Measurements from ENCODE around the gene ZBTB42. TPM values are rescaled to one million over a fixed set of nuclear protein-coding genes. Genes with fewer than 3 reads are reported as not detected.

Gene ZBTB42
- total RNA-seq, 1 donor from 2014 or later = 8.1 TPM

DNA sequence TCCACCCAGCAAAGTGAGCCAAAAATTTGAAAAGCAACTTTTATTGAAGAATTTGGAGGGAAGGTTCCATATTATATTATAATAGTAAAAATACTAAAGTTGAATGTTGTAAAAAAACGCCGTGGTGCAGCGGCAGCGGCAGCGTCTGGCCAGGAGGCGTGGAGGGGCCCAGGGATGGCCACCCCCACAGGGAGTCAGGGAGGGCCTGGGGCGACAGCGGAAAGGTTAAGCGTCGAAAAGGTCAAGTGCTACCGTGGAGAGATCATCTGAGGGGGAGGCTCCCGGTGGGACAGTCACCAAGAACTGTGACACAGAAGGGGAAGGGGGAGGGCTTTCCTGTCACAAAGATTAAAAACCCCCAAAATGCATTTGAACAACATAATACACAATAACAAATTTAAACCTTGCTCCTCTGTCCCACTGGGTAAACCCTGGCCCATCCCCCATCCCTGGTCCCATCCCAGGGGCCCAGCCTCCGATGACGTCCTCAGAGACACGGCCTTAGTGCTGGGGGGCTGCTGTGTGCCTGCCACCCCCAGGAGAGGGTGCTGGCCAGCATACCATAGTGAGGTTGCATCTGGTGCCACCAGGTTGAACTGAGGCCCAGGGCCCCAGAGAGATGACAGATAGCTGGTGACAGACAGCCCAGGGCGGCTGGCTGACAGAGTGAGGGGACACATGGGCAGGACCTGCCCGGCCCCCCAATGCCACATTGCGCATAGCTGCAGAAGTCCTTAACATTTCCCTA lies 31.4 kb upstream of the ZBTB42 start:
- DNase-seq (ENCODE audit: low read depth) = no peak

DNA sequence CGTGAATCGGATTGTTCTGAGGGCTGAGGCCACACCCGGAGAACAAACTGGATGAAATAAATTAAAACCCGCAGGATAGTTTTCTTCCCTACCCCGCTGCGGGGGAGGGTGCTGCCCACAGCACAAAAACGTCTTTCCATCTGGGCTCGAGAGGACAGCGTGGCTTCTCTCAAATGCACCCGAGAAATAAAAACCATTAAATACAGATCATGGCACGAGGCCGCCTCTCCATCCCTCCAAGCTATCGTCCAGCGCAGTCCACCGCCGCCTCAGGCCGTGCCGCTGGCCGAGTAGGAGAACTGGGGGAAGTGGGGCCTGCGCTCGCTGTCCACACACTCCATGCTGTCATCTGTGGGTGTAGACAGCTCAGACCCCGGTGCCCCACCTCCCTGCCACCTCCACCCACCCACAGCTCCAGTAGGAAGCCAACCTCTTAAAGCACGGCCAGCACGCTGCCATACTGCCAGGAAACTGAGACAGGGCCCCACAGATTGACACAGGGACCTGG lies 30.8 kb upstream of the ZBTB42 start:
- no peak for DNase-seq (ENCODE audit: low read depth)

GRCh38 chr14:104770851-104771272 lies 30.0 kb upstream of the ZBTB42 start:
- DNase-seq (ENCODE audit: low read depth) = no peak

GRCh38 chr14:104771374-104771773 lies 29.5 kb upstream of the ZBTB42 start:
- no peak for DNase-seq (ENCODE audit: low read depth)

DNA sequence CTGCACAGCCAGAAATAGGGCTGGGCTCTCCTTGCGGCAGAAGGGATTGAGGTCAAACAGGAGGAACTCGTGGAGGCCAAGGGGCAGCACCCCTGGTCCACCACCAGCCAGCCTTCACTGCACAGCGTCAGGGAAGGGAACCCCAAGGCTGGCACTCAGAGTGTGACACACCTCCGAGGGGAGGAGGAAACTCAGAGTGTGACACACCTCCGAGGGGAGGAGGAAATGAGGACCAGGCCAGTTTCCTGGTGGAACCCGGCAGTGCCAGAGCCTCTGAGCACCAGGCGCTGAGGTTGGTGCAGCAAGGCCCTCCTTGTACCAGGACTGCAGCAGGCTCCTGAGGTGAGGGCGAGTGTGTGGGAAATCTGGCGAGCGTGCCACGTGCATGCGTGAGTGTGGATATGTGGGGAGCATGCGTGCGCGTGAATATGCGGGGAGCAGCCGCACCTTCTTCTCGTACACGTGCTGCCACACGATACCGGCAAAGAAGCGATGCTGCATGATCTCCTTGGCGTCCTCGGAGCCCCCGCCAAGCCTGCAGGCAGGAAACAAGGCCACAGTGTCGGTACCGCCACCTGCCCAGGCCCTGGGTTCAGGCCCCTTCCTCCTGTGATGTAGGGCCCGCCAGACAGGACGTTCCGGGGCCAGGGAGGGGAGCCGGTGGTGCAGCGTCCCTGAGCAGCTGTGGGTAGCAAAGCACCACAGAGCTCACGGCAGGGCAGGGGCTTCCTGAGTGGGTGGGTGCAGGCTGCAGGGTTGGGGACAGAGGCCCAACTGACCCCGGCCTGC lies 28.8 kb upstream of the ZBTB42 start:
- DNase-seq (ENCODE audit: low read depth) = no peak

GRCh38 chr14:104772707-104773504 lies 28.0 kb upstream of the ZBTB42 start:
- no peak for DNase-seq (ENCODE audit: low read depth)

DNA sequence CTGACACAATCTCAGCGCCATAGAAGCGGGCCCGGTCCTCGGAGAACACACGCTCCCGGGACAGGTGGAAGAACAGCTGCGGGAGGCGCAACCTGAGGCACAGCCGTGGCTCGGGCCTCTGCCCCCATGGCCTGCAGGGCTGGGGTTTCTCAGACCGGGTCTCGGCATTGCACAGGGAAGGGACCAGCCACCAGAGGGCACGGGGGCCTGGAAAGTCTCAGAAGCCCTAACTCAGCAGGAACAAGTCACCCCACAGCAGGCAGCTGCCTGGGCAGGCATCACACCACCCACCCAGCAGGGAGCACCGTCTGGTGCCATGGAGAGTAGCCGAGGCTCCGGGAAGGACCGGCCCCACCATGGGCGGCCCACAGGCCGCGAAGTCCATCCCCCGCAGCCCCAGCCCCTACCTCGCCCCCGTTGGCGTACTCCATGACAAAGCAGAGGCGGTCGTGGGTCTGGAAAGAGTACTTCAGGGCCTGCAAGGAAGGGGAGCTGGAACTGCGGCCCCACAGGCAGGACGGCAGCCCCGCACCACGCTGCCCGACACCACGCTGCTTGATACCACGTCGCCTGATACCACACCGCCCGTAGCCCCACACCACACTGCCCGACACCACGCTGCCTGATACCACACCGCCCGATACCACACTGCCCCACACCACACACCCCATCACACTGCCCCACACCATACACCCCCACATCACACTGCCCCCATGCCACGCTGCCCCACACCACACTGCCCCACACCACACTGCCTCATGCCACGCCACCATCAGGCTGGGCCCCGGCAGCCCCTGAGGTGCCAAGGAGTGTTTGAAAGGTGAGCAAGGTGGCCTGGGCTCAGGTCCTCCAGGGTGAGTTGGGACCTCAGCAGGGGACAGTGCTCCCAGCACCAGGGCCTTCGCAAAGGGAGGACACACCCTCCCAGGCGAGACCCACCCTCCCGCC lies 27.1 kb upstream of the ZBTB42 start:
- DNase-seq (ENCODE audit: low read depth) = no peak

DNA sequence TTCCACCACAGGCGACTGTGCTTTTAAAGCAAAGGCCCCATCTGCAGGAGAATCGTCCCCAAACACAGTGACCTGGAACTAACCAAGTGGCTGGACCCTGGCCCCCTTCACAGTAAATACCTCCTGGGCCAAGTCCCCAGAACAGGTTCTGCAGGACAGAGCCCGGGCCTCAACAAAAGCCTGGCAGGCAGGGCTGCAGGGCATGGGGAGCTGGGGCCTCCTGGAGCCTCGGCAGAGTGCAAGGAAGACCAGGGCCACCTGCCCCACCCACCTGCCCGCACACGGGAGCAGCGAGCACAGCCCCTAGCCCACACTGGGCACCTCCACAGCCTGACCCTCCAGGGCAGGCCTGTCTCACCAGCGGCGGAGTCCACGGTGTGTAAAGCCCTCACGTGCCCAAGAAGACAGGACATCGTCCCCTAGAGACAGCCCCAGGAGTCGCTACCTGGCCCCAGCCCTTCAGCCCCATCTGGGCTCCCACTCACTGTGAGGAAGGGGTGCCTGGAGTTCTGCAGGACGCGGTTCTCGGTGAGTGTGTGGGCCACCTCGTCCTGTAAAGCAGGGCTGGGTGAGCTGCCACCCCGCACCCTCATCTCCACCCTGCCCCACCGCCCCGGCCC lies 26.3 kb upstream of the ZBTB42 start:
- DNase-seq (ENCODE audit: low read depth) = no peak

DNA sequence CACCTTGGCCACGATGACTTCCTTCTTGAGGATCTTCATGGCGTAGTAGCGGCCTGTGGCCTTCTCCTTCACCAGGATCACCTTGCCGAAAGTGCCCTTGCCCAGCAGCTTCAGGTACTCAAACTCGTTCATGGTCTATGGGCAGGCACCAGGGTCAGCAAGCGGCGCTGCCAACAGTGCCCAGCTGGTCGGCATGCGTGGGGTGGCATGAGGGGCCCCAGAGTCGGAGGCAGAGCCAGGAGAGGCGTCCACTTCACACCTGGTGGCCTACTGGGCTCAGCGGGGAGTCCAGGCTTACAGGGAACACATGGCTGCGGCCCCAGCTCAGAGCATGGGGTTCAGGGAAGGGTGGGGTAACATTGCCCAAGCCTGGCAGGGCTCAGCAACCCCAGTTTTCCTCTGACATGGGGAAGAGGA lies 25.8 kb upstream of the ZBTB42 start:
- no peak for DNase-seq (ENCODE audit: low read depth)

- DNase-seq (ENCODE audit: low read depth) = no peak
Observed at GRCh38 chr14:104776481-104776880, 24.4 kb upstream of the ZBTB42 start.

- DNase-seq (ENCODE audit: low read depth) = no peak
Observed at GRCh38 chr14:104776961-104777807, 23.7 kb upstream of the ZBTB42 start.

GRCh38 chr14:104777808-104778249 lies 23.1 kb upstream of the ZBTB42 start:
- no peak for DNase-seq (ENCODE audit: low read depth)

GRCh38 chr14:104778694-104779331 lies 22.1 kb upstream of the ZBTB42 start:
- DNase-seq (ENCODE audit: low read depth) = no peak

- no peak for DNase-seq (ENCODE audit: low read depth)
Observed at GRCh38 chr14:104779776-104780512, 21.0 kb upstream of the ZBTB42 start.

DNA sequence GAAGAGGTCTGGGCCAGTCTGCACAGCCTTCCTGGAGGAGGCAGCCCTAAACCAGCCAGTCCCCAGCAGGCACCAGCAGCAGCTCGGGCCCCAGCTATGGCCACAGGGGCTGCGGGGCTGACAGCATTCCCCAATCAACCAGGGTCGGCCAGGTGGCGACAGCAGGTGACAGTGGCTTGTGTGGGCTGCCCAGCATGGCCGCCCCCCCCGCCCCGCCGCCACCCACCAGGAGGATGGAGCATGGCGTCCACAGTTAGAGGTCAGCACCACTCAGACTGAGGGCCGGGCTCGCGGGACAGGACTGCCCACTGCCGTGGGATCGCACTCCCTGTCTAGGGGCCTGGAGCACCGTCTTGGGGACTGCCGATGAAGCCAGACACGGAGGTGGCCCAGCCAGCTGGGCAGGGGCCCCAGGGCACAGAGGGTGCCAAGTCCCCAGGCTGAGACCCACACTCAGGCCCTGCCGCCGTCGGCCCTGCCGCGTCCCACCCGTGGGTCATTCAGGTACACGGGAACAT lies 20.3 kb upstream of the ZBTB42 start:
- no peak for DNase-seq (ENCODE audit: low read depth)

- no peak for DNase-seq (ENCODE audit: low read depth)
Observed at GRCh38 chr14:104781271-104782077, 19.4 kb upstream of the ZBTB42 start.
